Endothelial cell of umbilical vein (primary cell): ENCODE results near the gene IGF2R. TPM values are rescaled to one million over a fixed set of nuclear protein-coding genes. Genes with fewer than 3 reads are reported as not detected.

Experiments
- BruUV-seq: library from RNA; stranded (reverse); fragments of 400-500 nt; replicated peaks from 2 replicates; lab custom pipeline; 2021; lab: Mats Ljungman, UMichigan
- CTCF ChIA-PET: fragments of 300-600, 350-600 bp; sonication (Branson Sonifier 250); formaldehyde crosslinking; loops from one replicate; lab custom pipeline; 2021; ENCODE audit warnings: antibody characterized with exemption, inconsistent platforms; lab: Charles Lee
- POLR2A ChIA-PET: fragments of 300-600, 350-600 bp; sonication (Branson Sonifier 250); formaldehyde crosslinking; loops from one replicate; lab custom pipeline; 2021; ENCODE audit warnings: antibody characterized with exemption, inconsistent platforms; lab: Charles Lee
- DNase-seq: peaks from one replicate; pipeline ENCODE4 v3.0.0-alpha.2; 2011; ENCODE audit warnings: low read depth, low spot score
- FAIRE-seq: peaks from 2 replicates; lab custom pipeline; 2011; peaks lifted over from hg19 to GRCh38; lab: Jason Lieb, UNC
- H2AFZ ChIP-seq: 2 replicates; pipeline ENCODE4 v1.6.0; 2012; ENCODE audit warnings: low read depth, low read length, control low read depth, inconsistent platforms
- H3K27ac ChIP-seq: 2 replicates; pipeline ENCODE4 v1.5.1; 2011; ENCODE audit warnings: low read depth, mild to moderate bottlenecking, control low read depth, low read length, moderate library complexity; ENCODE audit not compliant: insufficient read depth
- H3K27me3 ChIP-seq, 2 experiments: 2 replicates each; pipeline versions ENCODE4 v1.6.0 to v1.6.1; 2011; ENCODE audit warnings: low read length in 2 of 2, mixed read lengths in 1 of 2; ENCODE audit not compliant: control insufficient read depth in 2 of 2, insufficient read depth in 2 of 2
- H3K36me3 ChIP-seq, 2 experiments: 2 replicates in 1 of 2; 3 replicates in 1 of 2; pipeline ENCODE4 v1.5.1; 2011; ENCODE audit warnings: low read length in 2 of 2, mild to moderate bottlenecking in 1 of 2, moderate library complexity in 1 of 2; ENCODE audit not compliant: control insufficient read depth in 2 of 2, insufficient read depth in 2 of 2; ENCODE audit errors: extremely low read depth in 1 of 2
- H3K4me1 ChIP-seq: 3 replicates; pipeline ENCODE4 v1.5.1; 2011; ENCODE audit warnings: mild to moderate bottlenecking, low read length; ENCODE audit not compliant: control insufficient read depth, insufficient read depth; ENCODE audit errors: extremely low read depth
- H3K4me2 ChIP-seq: 2 replicates; pipeline ENCODE4 v1.6.1; 2011; ENCODE audit warnings: low read length, control low read depth, mixed read lengths; ENCODE audit not compliant: insufficient read depth
- H3K4me3 ChIP-seq, 3 experiments: fragments of 200-600 bp in 1 of 3; sonication (generic), shearing (Covaris generic) in 1 of 3; replicated peaks in 1 of 3; 2 replicates each; pipeline ENCODE4 v1.5.1; 2011 to 2016; ENCODE audit warnings: control low read depth in 3 of 3, low read length in 3 of 3, mild to moderate bottlenecking in 2 of 3, inconsistent platforms in 1 of 3, low read depth in 1 of 3, moderate library complexity in 1 of 3; ENCODE audit not compliant: insufficient read depth in 1 of 3
- H3K79me2 ChIP-seq: 2 replicates; pipeline ENCODE4 v1.6.0; 2012; ENCODE audit warnings: low read length, inconsistent platforms; ENCODE audit not compliant: control insufficient read depth, insufficient read depth
- H3K9ac ChIP-seq: replicated peaks from 2 replicates; pipeline ENCODE3; 2011; ENCODE audit warnings: low read length, control low read depth; ENCODE audit not compliant: insufficient read depth; ENCODE audit errors: extremely low read depth
- H3K9me1 ChIP-seq: replicated peaks from 3 replicates; pipeline ENCODE4 v1.6.0; 2011; ENCODE audit warnings: mild to moderate bottlenecking, low read length; ENCODE audit not compliant: control insufficient read depth, insufficient read depth; ENCODE audit errors: extremely low read depth
- H3K9me3 ChIP-seq: replicated peaks from 2 replicates; pipeline ENCODE4 v1.5.1; 2012; ENCODE audit warnings: low read length, inconsistent platforms; ENCODE audit not compliant: control insufficient read depth, insufficient read depth
- H4K20me1 ChIP-seq: replicated peaks from 2 replicates; pipeline ENCODE3; 2011; ENCODE audit warnings: mild to moderate bottlenecking, low read length; ENCODE audit not compliant: control insufficient read depth, insufficient read depth; ENCODE audit errors: extremely low read depth
- EZH2 ChIP-seq: IDR thresholded peaks from 2 replicates; pipeline ENCODE4 v1.6.1; 2012; ENCODE audit warnings: borderline replicate concordance, low read depth, mild to moderate bottlenecking, moderate library complexity, low read length, inconsistent platforms; ENCODE audit not compliant: severe bottlenecking
- FOS ChIP-seq: IDR thresholded peaks from 2 replicates; pipeline ENCODE4 v1.6.1; 2011; ENCODE audit warnings: mild to moderate bottlenecking, low read length, moderate library complexity, borderline replicate concordance; ENCODE audit not compliant: insufficient read depth
- GATA2 ChIP-seq: IDR thresholded peaks from 2 replicates; pipeline ENCODE4 v1.7.0; 2011; ENCODE audit warnings: low read depth, mild to moderate bottlenecking, moderate library complexity, mixed read lengths, low read length; ENCODE audit not compliant: insufficient read length, insufficient read depth
- JUN ChIP-seq: IDR thresholded peaks from 2 replicates; pipeline ENCODE4 v1.6.1; 2011; ENCODE audit warnings: borderline replicate concordance, low read depth; ENCODE audit not compliant: insufficient read length, insufficient read depth
- MYC ChIP-seq: IDR thresholded peaks from one replicate; pipeline ENCODE4 v1.6.1; 2011; ENCODE audit warnings: mild to moderate bottlenecking, low read depth, low read length
- POLR2A ChIP-seq: IDR thresholded peaks from 2 replicates; pipeline ENCODE4 v1.6.1; 2012; ENCODE audit warnings: low read depth, mild to moderate bottlenecking, control low read depth, low read length
- dilution Hi-C: fragments of 300-500 bp; cut with MboI; formaldehyde crosslinking; loops from one replicate; pipeline ENCODE4 v1.15.0; 2019; ENCODE audit warnings: low sequenced_read_pairs; ENCODE audit not compliant: extremely low pct_ligation_motif_present
- intact Hi-C: fragments of 100-400 bp; cut with micrococcal nuclease; formaldehyde crosslinking; loops from one replicate; pipeline ENCODE4 v1.10.0; 2022
- polyA plus RNA-seq, 4 experiments: library from polyadenylated mRNA; depleted of rRNA in 3 of 4; stranded (reverse) in 3 of 4; unstranded in 1 of 4; fragments of >200 nt; gene quantifications; 2 replicates each; pipeline versions ENCODE4 v1.2.1 to v1.2.3, GENCODE V29; 2011 to 2012; ENCODE audit warnings: missing spikeins in 1 of 4
- total RNA-seq: library from RNA; stranded (reverse); gene quantifications from 2 replicates; pipeline ENCODE4 v1.2.3, GENCODE V29; 2021
- TF ChIP-seq, protein P1 (sequence below): IDR thresholded peaks from 2 replicates; pipeline ENCODE4 v1.6.1; 2011; ENCODE audit not compliant: insufficient read depth, insufficient read length

Gene IGF2R
- total and polyA plus RNA-seq, 2 donors (not counting 3 experiments of a cell fraction or from before 2014, with no cell fraction given) = 16.3 to 60.2 TPM

GRCh38 chr6:160005211-160005610 lies 36.3 kb downstream of the IGF2R start:
- no peaks in the 10 kb centered on the region for H3K4me1 ChIP-seq
- DNase-seq = no peak
- TF ChIP-seq FOS (no peak), GATA2 (no peak), EZH2 (no peak), MYC (no peak), JUN (no peak)
- BruUV-seq = no TSS peak
- dilution Hi-C loops = no loop called here
- H3K79me2 ChIP-seq = no peaks in the 10 kb centered on the region
- H3K9me1 ChIP-seq = no peaks in the 10 kb centered on the region
- FAIRE-seq = no peak
- CTCF ChIA-PET = no interaction called here
- peaks cover 2% of the 10 kb centered on the region for H4K20me1 ChIP-seq
- no peak overlapping the region for H2AFZ ChIP-seq
- POLR2A ChIA-PET = no interaction called here
- no peak overlapping the region for H3K27ac ChIP-seq
- H3K27me3 ChIP-seq = no peaks in the 10 kb centered on the region
- no peak overlapping the region for H3K9ac ChIP-seq
- H3K4me3 ChIP-seq = no peak overlapping the region
- no peaks in the 10 kb centered on the region for H3K9me3 ChIP-seq
- H3K36me3 ChIP-seq = no peaks in the 10 kb centered on the region
- intact Hi-C loops = no loop called here
- no peak overlapping the region for H3K4me2 ChIP-seq

- DNase-seq (peak; percentile 26), FAIRE-seq (no peak)
- Histone ChIP-seq H3K9me1 (no peaks in the 10 kb centered on the region), H3K36me3 (no peaks in the 10 kb centered on the region), H3K9ac (no peak overlapping the region), H3K27me3 (no peaks in the 10 kb centered on the region), H3K4me2 (no peak overlapping the region), H3K4me3 (no peak overlapping the region), H3K9me3 (no peaks in the 10 kb centered on the region), H3K4me1 (no peaks in the 10 kb centered on the region), H2AFZ (no peak overlapping the region), H4K20me1 (peaks cover 2% of the 10 kb centered on the region), H3K79me2 (no peaks in the 10 kb centered on the region), H3K27ac (no peak overlapping the region)
- dilution Hi-C loops = no loop called here
- ChIA-PET POLR2A (no interaction called here), CTCF (interaction anchor here (0.6 to 1.2 kb wide), 2 partner anchors 23 to 99 kb away, joined by 3 to 4 read pairs; no protein-coding TSS in a partner anchor)
- no TSS peak for BruUV-seq
- intact Hi-C loops = no loop called here
- TF ChIP-seq POLR2A (no peak), FOS (no peak), EZH2 (no peak), GATA2 (no peak)
- TF ChIP-seq, protein P1, sequence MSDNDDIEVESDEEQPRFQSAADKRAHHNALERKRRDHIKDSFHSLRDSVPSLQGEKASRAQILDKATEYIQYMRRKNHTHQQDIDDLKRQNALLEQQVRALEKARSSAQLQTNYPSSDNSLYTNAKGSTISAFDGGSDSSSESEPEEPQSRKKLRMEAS = no peak
Measured at GRCh38 chr6:160005861-160006540, 37.1 kb downstream of the IGF2R start.
